GM19452 (cell line): Measurements from ENCODE around the gene TMPRSS3.

Experiments used
- ATAC-seq: cut with Tn5 transposase; IDR thresholded peaks from one replicate; pipeline ENCODE4 v1.9.1; 2021; ENCODE audit not compliant: unreplicated experiment

The TMPRSS3 gene

DNA sequence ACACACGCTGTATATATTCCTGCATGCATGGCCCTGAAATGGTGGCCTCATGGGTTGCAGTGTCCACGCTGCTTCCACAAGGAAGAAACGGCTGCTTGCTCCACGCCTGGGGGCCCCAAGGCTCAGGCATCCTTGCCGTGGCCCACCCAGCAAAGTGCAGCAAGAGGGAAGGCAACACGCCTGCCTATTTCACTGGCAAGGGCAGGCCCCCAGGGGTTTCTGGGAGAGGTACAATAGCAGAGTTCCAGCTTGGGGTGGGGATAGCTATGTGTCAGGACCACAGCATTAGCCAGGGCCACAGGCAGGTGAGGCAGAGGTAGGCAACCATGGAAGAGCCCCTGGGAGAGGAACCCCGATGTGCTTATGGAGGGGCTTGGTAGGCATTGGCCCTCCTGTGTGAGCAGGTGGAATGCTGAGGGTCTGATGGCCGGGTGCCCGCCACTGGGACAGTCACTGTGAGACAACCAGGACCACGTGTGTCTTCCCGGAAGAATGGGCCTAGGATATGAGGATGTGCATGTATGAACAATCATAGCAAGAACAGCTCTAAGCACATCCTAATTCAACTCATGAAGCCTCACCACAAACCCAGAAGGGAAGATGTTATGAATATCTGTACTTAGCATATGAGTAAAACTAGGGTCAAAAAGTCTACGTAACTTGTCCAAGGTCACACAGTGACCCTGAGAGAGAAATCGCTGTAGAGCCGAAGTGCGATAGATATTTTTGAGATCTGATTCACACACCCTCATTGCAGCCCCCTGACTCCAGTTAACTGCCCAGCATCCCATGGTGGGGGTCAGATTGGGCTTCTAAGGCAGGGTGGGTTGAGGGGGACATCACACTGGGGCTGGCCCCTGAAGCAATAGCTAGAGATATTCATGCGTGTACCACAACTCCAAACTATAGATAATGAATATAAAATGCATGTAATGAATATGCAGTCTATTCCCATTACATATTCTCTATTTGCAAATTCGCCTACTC lies 56.8 kb downstream of the TMPRSS3 start:
- ATAC-seq: no peak

DNA sequence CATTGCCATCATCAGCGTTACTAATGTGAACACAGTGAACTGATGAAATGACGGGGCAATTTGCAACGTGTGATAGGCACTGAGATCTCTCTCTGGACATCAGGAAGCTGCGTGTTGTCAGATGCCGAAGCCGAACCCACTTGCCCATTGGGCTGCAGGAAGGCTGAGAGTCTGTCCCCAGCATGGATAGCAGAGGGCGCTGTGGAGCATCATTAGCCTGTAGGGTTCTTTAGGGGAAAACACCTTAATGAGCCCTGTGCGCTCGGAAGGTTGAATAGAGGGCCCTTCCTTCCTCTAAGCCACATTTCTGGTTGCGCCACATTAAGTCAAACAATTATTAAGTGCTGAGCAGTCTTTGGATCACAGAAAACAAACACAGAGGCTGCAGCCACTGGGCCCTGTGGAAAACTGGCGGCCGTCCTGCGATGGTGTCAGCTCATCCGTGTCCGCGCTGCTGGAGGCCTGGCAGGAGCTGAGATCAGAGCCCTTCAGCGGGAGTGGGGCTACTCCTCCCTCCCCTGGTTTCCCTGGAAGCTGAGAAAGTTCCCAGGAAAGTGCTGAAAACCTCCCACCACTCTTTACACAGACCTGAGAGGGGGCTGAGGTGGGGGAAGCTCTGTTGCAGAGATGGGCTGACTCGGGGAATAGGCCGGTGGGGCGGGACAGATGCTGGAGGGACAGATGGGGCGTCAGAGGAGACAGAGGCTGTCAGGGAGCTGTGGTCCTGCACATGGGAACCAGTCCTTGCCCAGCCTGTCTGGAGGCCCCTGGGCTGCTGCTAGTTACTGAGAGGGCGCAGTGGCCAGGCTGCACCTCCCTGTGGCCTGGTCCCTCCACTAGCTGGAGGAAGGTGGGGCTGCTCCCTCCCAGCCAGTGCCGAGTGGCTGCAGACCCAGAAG lies 57.8 kb downstream of the TMPRSS3 start:
- ATAC-seq: no peak

DNA sequence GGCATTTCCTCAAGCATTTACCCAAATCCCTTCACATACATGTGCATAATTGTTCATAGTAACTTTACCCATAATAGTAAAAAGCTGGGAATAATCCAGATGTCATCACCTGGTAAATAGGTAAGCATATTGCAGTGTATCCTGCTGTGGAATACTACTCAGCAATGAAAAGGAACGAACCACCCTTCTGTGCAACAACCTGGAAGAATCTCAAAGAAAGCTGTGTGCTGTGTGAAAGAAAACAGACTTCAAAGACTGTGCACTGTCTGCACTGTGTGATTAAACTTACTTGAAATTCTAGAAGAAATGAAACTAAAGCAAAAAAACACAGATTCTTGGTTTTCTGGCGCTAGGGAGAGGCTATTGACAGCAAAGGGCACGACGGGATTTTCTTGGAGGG lies 58.6 kb downstream of the TMPRSS3 start:
- ATAC-seq: no peak

DNA sequence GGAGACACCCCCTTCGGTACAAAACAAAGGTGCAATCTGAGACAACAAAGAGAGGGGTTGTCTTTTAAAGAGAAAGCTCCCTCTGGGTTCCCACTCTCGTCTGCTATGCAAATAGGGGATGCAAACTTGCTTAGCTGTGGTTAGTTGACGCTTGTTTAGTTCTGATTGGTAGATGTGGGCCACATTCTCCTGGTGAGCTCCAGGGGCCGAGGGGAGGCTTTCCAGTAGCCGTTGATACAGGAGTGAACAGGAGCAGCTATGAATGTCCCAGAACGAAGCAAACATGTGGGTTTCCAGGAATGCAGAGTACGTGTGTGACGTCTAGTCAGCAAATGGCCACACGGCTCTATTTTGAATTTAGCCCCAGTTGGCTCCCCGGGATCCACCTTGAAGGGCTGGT lies 59.8 kb downstream of the TMPRSS3 start:
- no peak for ATAC-seq

DNA sequence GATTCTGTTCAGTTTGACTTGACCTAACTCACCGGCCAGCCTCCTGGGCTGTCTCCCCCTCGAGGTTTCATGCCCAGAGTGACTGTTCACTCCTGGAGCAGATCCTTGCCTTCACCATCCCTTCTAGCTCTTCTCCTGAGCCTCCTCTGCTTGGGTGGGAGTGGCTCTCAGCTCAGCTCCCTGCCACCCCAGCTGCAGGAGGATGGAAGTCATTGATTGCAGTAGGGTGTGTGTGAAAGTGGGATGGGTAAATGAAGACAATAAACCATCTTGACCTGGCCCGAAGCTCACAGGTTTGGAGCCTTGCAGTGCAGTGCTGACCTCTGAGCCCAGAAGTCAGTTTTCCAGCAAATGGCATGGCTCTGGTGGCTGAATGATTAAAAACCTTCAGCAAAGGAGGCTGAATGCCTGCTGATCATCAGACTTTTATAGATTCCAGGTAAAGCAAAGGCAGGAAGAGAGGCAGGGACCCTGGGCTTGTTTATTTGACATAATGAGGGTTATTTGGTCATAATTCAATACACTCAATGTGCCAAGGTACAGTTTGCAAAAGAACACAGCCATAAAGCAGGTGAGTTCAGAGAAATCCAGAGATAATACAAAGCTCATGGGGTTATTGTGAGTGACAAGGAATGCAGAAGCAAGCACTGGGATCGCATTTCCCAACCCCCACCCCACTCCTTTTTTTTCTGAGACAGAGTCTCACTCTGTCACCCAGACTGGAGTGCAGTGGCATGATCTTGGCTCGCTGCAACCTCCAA lies 63.1 kb downstream of the TMPRSS3 start:
- ATAC-seq: no peak

DNA sequence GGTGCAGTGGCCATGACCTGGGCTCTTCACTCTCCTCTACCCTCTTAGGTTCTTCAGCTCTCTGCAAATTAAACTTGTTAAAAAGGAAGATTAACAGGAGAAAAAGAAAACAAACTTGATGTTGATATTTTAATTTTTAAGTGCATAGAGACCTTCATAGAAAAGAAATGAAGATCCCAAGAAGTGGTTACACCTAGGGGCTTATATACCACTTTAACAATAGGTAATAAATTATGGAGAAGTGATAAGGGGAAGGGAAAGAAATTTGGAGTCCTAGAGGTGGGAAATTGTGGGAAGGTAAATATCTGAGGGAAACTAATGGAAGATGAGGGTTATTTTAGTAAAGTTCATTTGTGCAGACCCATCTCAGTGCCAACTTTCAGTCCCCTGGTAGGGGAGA lies 64.2 kb downstream of the TMPRSS3 start:
- ATAC-seq: no peak

DNA sequence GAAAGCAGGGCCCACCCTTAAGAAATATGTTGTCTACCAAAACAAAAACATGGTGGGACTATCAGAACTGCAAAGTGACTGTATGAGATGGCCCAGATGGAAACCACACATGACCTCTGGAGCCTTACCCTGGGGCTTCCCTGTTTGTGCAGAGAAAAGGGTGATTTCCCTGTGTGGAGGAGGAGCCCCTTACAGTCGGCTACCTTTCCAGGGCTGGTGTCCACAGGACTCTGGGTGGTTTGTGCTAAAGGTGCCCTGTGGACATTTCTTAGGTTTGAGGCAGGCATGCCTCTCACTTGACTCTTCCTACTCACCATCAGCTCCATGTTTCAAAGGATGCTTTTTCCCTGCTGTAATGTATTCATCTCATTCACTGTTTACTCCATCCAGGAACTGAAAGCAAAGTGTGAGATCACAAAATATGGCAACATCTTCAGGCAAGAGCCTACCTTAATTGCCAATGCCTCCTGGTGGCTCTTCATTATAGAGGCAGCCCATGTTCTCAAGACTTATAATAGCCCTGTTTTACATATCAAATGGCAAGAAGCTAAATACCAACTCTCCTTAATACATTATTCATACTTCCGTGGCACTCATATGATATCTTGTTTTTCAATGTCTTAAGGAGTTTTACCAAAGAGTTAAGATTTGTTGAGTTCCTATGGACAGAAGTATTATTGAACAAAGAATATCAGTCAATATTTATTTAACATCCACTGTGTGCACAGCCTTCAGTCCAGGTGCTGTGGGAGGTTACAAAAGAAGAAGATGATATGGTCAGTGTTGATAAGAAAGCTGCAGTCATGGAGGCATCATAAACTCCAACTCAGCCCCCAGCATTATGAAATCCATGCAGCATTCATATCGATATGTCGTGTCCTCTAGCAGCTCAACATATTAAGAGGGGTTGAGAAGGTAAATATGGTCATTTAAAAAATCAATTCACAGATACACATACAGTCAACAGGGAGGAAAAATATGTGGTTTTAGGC lies 65.2 kb downstream of the TMPRSS3 start:
- ATAC-seq: no peak

DNA sequence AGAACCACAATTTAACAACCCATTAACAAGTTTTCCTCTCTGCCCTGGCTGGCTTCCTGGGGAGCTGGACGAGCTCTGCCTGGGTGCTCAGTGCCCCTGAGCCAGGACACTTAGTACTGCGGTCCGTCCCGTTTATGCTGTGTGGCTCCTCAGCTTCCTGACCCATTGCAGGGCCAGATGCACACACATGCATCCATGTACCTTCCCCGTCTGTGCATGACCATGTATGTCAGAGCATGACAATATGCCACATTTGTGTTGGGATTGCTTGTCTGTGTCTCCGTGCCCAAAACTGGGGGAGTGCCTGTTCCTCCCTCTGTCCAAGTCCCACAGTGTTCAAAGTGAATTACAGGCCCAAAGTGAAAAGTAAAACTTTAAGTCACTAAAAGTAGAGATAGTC lies 71.0 kb downstream of the TMPRSS3 start:
- ATAC-seq: no peak
